ENCODE results near the gene MAFF. TPM values are rescaled to one million over a fixed set of nuclear protein-coding genes. Genes with fewer than 3 reads are reported as not detected.
"Not testable (repeated sequence)": the region's sequence is repeated elsewhere in the genome, so short reads cannot be mapped to it uniquely, and the experiment has no call there.

MAFF gene
- total RNA-seq, 4 donors from 2014 or later: 26.2 to 182 (median 54.3) TPM

GRCh38 chr22:38233427-38233826 lies 31.6 kb downstream of the MAFF start:
- intact Hi-C loops (cut with DNase I): loop anchor here (10.0 kb wide), 2 partner anchors 119 to 121 kb away; partner anchors contain the start of gene BAIAP2L2
- TF ChIP-seq POLR2A (IDR thresholded peaks at IDR 0.05; ENCODE audit: low read depth) (no peak), EP300 (IDR thresholded peaks at IDR 0.05) (no peak), POLR2AphosphoS5 (IDR thresholded peaks at IDR 0.05) (no peak), CTCF (IDR thresholded peaks at IDR 0.05) (no peak)
- no peak overlapping the region for H3K4me3 ChIP-seq
- no peak for DNase-seq (ENCODE audit: extremely low spot score)
- H3K4me1 ChIP-seq: peaks cover 27 to 42% (median 40%) of the 10 kb centered on the region in 4 donors
- 91% methylated on average over 6 of the region's 6 CpGs for WGBS
- no peaks in the 10 kb centered on the region for H3K9me3 ChIP-seq
- H3K27me3 ChIP-seq: no peaks in the 10 kb centered on the region
- peaks cover 22 to 91% (median 74%) of the 10 kb centered on the region in 4 donors for H3K36me3 ChIP-seq
- H3K27ac ChIP-seq (replicated peaks in 1 of 4): no peak overlapping the region

GRCh38 chr22:38233856-38234255 lies 32.1 kb downstream of the MAFF start:
- Histone ChIP-seq H3K4me1 (peaks cover 27 to 42% (median 40%) of the 10 kb centered on the region in 4 donors), H3K36me3 (peaks cover 22 to 87% (median 69%) of the 10 kb centered on the region in 4 donors)
- H3K4me3 ChIP-seq; H3K27me3 ChIP-seq; DNase-seq (ENCODE audit: extremely low spot score); H3K27ac ChIP-seq (replicated peaks in 1 of 4); H3K9me3 ChIP-seq: not testable (repeated sequence)
- intact Hi-C loops (cut with DNase I): loop anchor here (10.0 kb wide), 2 partner anchors 119 to 121 kb away; partner anchors contain the start of gene BAIAP2L2
- WGBS: 91% methylated on average over 4 of the region's 10 CpGs

GRCh38 chr22:38235240-38235850 lies 33.6 kb downstream of the MAFF start:
- H3K4me1 ChIP-seq: peaks cover 30 to 47% (median 45%) of the 10 kb centered on the region in 4 donors
- 84% methylated on average over 14 of the region's 14 CpGs for WGBS

GRCh38 chr22:38236786-38237185 lies 35.0 kb downstream of the MAFF start:
- Histone ChIP-seq H3K27me3 (no peaks in the 10 kb centered on the region), H3K4me3 (no peak overlapping the region), H3K9me3 (no peaks in the 10 kb centered on the region), H3K36me3 (peaks cover 6 to 62% (median 48%) of the 10 kb centered on the region in 4 donors), H3K27ac (replicated peaks in 1 of 4) (no peak overlapping the region), H3K4me1 (peaks cover 33 to 51% (median 44%) of the 10 kb centered on the region in 4 donors)
- no peak for TF ChIP-seq POLR2A (IDR thresholded peaks at IDR 0.05; ENCODE audit: low read depth)
- no peak for TF ChIP-seq EP300 (IDR thresholded peaks at IDR 0.05)
- TF ChIP-seq CTCF (IDR thresholded peaks at IDR 0.05): no peak
- no peak for TF ChIP-seq POLR2AphosphoS5 (IDR thresholded peaks at IDR 0.05)
- intact Hi-C loops (cut with DNase I): loop anchor here (10.0 kb wide), 2 partner anchors 118 to 122 kb away; partner anchors contain the start of gene BAIAP2L2
- 87% methylated on average over 8 of the region's 8 CpGs for WGBS
- no peak for DNase-seq (ENCODE audit: extremely low spot score)

More at GRCh38 chr22:38235240-38235850, 33.6 kb downstream of the MAFF start:
- H3K27ac ChIP-seq (replicated peaks in 1 of 4): no peak overlapping the region
- H3K36me3 ChIP-seq: peaks cover 20 to 76% (median 60%) of the 10 kb centered on the region in 4 donors
- intact Hi-C loops (cut with DNase I): loop anchor here (10.0 kb wide), 2 partner anchors 119 to 121 kb away; partner anchors contain the start of gene BAIAP2L2
- H3K9me3 ChIP-seq: no peaks in the 10 kb centered on the region
- no peak for TF ChIP-seq EP300 (IDR thresholded peaks at IDR 0.05)
- TF ChIP-seq POLR2AphosphoS5 (IDR thresholded peaks at IDR 0.05): no peak
- no peak for TF ChIP-seq POLR2A (IDR thresholded peaks at IDR 0.05; ENCODE audit: low read depth)
- no peak for TF ChIP-seq CTCF (IDR thresholded peaks at IDR 0.05)
- H3K4me3 ChIP-seq: no peak overlapping the region
- no peak for DNase-seq (ENCODE audit: extremely low spot score)
- no peaks in the 10 kb centered on the region for H3K27me3 ChIP-seq

GRCh38 chr22:38238519-38239071 lies 36.8 kb downstream of the MAFF start:
- H3K4me1 ChIP-seq: peaks cover 35 to 61% (median 52%) of the 10 kb centered on the region in 4 donors
- WGBS: 60% methylated on average over 9 of the region's 9 CpGs
- no peaks in the 10 kb centered on the region for H3K9me3 ChIP-seq
- peak overlapping the region; percentile 56 to 69 (median 64) for H3K27ac ChIP-seq (replicated peaks in 1 of 4)
- peaks cover 4 to 51% (median 35%) of the 10 kb centered on the region in 4 donors for H3K36me3 ChIP-seq
- no peak for TF ChIP-seq CTCF (IDR thresholded peaks at IDR 0.05)
- TF ChIP-seq POLR2AphosphoS5 (IDR thresholded peaks at IDR 0.05): no peak
- TF ChIP-seq EP300 (IDR thresholded peaks at IDR 0.05): no peak
- no peak for TF ChIP-seq POLR2A (IDR thresholded peaks at IDR 0.05; ENCODE audit: low read depth)
- H3K27me3 ChIP-seq: no peaks in the 10 kb centered on the region
- intact Hi-C loops (cut with DNase I): loop anchor here (10.0 kb wide), 2 partner anchors 116 to 124 kb away; partner anchors contain the start of gene BAIAP2L2
- H3K4me3 ChIP-seq: no peak overlapping the region
- DNase-seq (ENCODE audit: extremely low spot score): no peak

All from esophagus muscularis mucosa (tissue), 4 donors.